K562 (cell line): ENCODE data around the gene TBC1D20. TPM values are rescaled to one million over a fixed set of nuclear protein-coding genes. Genes with fewer than 3 reads are reported as not detected.

ENCODE experiments used
- EGR1 ChIP-seq: fragments of 450-650 bp; conservative IDR thresholded peaks from 2 replicates; pipeline ENCODE4 v1.6.1; 2017; ENCODE audit warnings: mild to moderate bottlenecking
- KDM5B ChIP-seq: fragments of 200-600 bp; sonication (generic); IDR thresholded peaks from 2 replicates; pipeline ENCODE4 v1.6.1; 2012; ENCODE audit warnings: low read depth, mild to moderate bottlenecking, moderate library complexity, low read length, control low read depth, inconsistent platforms; ENCODE audit not compliant: insufficient replicate concordance
- LARP7 ChIP-seq: fragments of 450-650 bp; IDR thresholded peaks from 2 replicates; pipeline ENCODE4 v1.6.1; 2016
- MAFG ChIP-seq: fragments of 450-650 bp; conservative IDR thresholded peaks from 2 replicates; pipeline ENCODE4 v1.6.1; 2016; ENCODE audit warnings: missing genetic modification characterization, missing compliant biosample characterization
- MCM5 ChIP-seq: fragments of 450-650 bp; IDR thresholded peaks from 2 replicates; pipeline ENCODE4 v1.6.1; 2016; ENCODE audit warnings: low read depth
- MTA3 ChIP-seq: fragments of 450-650 bp; formaldehyde crosslinking; IDR thresholded peaks from 2 replicates; pipeline ENCODE4 v1.6.1; 2017; ENCODE audit warnings: mild to moderate bottlenecking, borderline replicate concordance
- PCBP1 ChIP-seq: fragments of 200-400 bp; formaldehyde crosslinking; IDR thresholded peaks from 2 replicates; pipeline ENCODE4 v1.6.1; 2018; ENCODE audit warnings: mild to moderate bottlenecking, low read depth, low read length; ENCODE audit not compliant: poor library complexity, severe bottlenecking
- POLR2G ChIP-seq: fragments of 200-400 bp; formaldehyde crosslinking; IDR thresholded peaks from 2 replicates; pipeline ENCODE4 v1.6.1; 2017; ENCODE audit warnings: low read depth, mild to moderate bottlenecking, antibody characterized with exemption, low read length, moderate library complexity
- RAD21 ChIP-seq, 2 experiments: fragments of 250-450 bp in 1 of 2; fragments of 450-650 bp in 1 of 2; sonication (Bioruptor Pico) in 1 of 2; formaldehyde crosslinking in 1 of 2; IDR thresholded peaks in 1 of 2; conservative IDR thresholded peaks in 1 of 2; 2 replicates each; pipeline versions ENCODE4 v1.4.0 to v1.8.0; 2020 to 2022; ENCODE audit warnings: mild to moderate bottlenecking in 2 of 2, moderate library complexity in 1 of 2
- RBBP5 ChIP-seq: fragments of 200-600 bp; sonication (generic); IDR thresholded peaks from 2 replicates; pipeline ENCODE4 v1.6.1; 2012; ENCODE audit warnings: borderline replicate concordance, mild to moderate bottlenecking, low read length, control low read depth, inconsistent platforms; ENCODE audit not compliant: insufficient read depth, poor library complexity, severe bottlenecking
- SETDB1 ChIP-seq: IDR thresholded peaks from one replicate; pipeline ENCODE4 v1.6.1; 2012; ENCODE audit warnings: low read length, control low read depth, inconsistent platforms
- SIN3A ChIP-seq, 2 experiments: fragments of 150-350 bp in 1 of 2; IDR thresholded peaks; 2 replicates each; pipeline ENCODE4 v1.6.1; 2011 to 2016; ENCODE audit warnings: borderline replicate concordance in 2 of 2, low read depth in 2 of 2, low read length in 2 of 2, mild to moderate bottlenecking in 2 of 2, moderate library complexity in 2 of 2; ENCODE audit not compliant: control insufficient read depth in 1 of 2
- SIX5 ChIP-seq, 2 experiments: IDR thresholded peaks; 2 replicates each; pipeline ENCODE4 v1.6.1; 2011; ENCODE audit warnings: low read length in 2 of 2, borderline replicate concordance in 1 of 2, low read depth in 1 of 2, mild to moderate bottlenecking in 1 of 2, moderate library complexity in 1 of 2; ENCODE audit not compliant: insufficient read depth in 1 of 2
- ZBED1 ChIP-seq: IDR thresholded peaks from 2 replicates; pipeline ENCODE4 v1.6.1; 2014
- polyA plus RNA-seq, 8 experiments: library from polyadenylated mRNA; depleted of rRNA in 4 of 8; stranded (reverse) in 5 of 8; unstranded in 3 of 8; fragments of >200 nt; fragmentation: Nextera tagmentation in 2 of 8; fragmentation: Illumina TruSeq in 1 of 8; extraction: Ambion mirVana in 2 of 8; extraction: Trizol in 1 of 8; gene quantifications; 2 replicates each; pipeline versions ENCODE4 v1.2.1 to v1.2.3, GENCODE V29; 2011 to 2014; ENCODE audit warnings: inconsistent platforms in 1 of 8, missing spikeins in 1 of 8
- total RNA-seq, 7 experiments: library from RNA; depleted of rRNA in 6 of 7; stranded (reverse); fragments of >200 nt in 6 of 7; fragmentation: Illumina TruSeq in 2 of 7; extraction: Trizol in 2 of 7; gene quantifications; 2 replicates each; pipeline versions ENCODE4 v1.2.1 to v1.2.3, GENCODE V29; 2011 to 2021; ENCODE audit warnings: low replicate concordance in 1 of 7
- TF ChIP-seq, protein P1 (sequence below): conservative IDR thresholded peaks from 2 replicates; pipeline ENCODE4 v1.6.1; 2011; ENCODE audit warnings: low read depth, mild to moderate bottlenecking, low read length; ENCODE audit not compliant: control insufficient read depth
- TF ChIP-seq, protein P2 (sequence below): fragments of 200-800 bp; sonication (Bioruptor generic); IDR thresholded peaks from 2 replicates; pipeline ENCODE4 v1.6.1; 2016; ENCODE audit warnings: missing genetic modification characterization, missing compliant biosample characterization
- TF ChIP-seq, protein P3 (sequence below): sonication (generic); formaldehyde crosslinking; IDR thresholded peaks from 2 replicates; pipeline ENCODE4 v1.8.0; 2022; ENCODE audit warnings: missing genetic modification reagents, mild to moderate bottlenecking, moderate library complexity, borderline replicate concordance
- TF ChIP-seq, protein P4 (sequence below): sonication (generic); formaldehyde crosslinking; IDR thresholded peaks from 2 replicates; pipeline ENCODE4 v1.9.0; 2022; ENCODE audit warnings: mild to moderate bottlenecking, missing genetic modification reagents

TBC1D20 gene
- total and polyA plus RNA-seq, 9 of the 15 experiments (the other 6 are each of a cell fraction or from before 2014, with no cell fraction given), result 7.0 to 25.3 (median 15.1) TPM

DNA sequence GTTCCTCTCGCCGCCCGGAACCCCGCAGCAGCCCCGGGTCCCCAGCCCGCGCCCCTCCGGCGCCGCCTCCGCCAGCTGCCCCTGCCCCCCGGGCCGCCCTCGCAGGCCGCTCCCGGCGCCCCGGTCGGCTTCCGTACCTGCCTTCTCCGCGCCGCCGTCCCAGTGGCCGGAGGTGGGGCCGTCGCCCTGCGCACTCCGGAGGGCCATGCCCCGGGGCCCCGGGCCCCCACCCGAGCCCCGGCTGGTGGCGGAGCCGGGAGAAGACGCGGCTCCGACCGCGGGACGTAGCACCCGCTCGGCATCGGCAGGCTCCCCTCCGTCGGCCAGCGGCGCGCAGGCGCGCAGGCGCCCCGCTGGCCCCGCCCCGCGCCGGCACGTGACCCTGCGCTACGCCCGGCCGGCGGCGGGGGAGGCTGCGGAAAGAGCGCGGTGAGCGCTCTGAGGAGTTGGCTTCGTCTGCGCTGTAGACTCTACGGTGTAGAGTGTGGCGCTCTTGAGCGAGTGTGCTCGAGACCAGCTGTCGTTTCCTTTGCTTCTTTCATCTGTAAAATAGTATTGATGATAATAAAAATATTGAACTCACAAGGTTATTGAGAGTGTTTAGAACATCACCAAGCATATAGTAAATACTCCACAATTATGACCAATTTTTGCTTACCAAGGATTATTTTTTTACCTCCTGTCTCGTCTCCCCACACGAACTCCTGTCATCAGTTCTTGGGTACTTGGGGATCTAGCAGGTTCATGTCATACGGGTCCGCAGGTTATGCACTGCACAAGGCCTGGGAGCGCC, at the start of gene TBC1D20 (continued):
- no peak for TF ChIP-seq MTA3
- peak; percentile 82 for TF ChIP-seq POLR2G
- peak in 1 of 2 experiments; percentile 49; a peak in 1 of 4 replicates for TF ChIP-seq SIN3A (IDR thresholded peaks at IDR 0.05; ENCODE audit: borderline replicate concordance in 2 of 2, control insufficient read depth in 1 of 2, low read depth in 2 of 2, low read length in 2 of 2)
- peak; percentile 54 for TF ChIP-seq MAFG (tag)
- TF ChIP-seq, protein P1, sequence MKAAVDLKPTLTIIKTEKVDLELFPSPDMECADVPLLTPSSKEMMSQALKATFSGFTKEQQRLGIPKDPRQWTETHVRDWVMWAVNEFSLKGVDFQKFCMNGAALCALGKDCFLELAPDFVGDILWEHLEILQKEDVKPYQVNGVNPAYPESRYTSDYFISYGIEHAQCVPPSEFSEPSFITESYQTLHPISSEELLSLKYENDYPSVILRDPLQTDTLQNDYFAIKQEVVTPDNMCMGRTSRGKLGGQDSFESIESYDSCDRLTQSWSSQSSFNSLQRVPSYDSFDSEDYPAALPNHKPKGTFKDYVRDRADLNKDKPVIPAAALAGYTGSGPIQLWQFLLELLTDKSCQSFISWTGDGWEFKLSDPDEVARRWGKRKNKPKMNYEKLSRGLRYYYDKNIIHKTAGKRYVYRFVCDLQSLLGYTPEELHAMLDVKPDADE, result peak; percentile 40; the same call in 1 of the 2 replicates
- no peak for TF ChIP-seq ZBED1
- TF ChIP-seq RBBP5, result peak; percentile 51
- TF ChIP-seq KDM5B, result peak; percentile 55
- no peak for TF ChIP-seq LARP7
- TF ChIP-seq, protein P2, sequence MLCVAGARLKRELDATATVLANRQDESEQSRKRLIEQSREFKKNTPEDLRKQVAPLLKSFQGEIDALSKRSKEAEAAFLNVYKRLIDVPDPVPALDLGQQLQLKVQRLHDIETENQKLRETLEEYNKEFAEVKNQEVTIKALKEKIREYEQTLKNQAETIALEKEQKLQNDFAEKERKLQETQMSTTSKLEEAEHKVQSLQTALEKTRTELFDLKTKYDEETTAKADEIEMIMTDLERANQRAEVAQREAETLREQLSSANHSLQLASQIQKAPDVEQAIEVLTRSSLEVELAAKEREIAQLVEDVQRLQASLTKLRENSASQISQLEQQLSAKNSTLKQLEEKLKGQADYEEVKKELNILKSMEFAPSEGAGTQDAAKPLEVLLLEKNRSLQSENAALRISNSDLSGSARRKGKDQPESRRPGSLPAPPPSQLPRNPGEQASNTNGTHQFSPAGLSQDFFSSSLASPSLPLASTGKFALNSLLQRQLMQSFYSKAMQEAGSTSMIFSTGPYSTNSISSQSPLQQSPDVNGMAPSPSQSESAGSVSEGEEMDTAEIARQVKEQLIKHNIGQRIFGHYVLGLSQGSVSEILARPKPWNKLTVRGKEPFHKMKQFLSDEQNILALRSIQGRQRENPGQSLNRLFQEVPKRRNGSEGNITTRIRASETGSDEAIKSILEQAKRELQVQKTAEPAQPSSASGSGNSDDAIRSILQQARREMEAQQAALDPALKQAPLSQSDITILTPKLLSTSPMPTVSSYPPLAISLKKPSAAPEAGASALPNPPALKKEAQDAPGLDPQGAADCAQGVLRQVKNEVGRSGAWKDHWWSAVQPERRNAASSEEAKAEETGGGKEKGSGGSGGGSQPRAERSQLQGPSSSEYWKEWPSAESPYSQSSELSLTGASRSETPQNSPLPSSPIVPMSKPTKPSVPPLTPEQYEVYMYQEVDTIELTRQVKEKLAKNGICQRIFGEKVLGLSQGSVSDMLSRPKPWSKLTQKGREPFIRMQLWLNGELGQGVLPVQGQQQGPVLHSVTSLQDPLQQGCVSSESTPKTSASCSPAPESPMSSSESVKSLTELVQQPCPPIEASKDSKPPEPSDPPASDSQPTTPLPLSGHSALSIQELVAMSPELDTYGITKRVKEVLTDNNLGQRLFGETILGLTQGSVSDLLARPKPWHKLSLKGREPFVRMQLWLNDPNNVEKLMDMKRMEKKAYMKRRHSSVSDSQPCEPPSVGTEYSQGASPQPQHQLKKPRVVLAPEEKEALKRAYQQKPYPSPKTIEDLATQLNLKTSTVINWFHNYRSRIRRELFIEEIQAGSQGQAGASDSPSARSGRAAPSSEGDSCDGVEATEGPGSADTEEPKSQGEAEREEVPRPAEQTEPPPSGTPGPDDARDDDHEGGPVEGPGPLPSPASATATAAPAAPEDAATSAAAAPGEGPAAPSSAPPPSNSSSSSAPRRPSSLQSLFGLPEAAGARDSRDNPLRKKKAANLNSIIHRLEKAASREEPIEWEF, result peak; percentile 52; the same call in 1 of the 2 replicates
- TF ChIP-seq PCBP1, result no peak
- TF ChIP-seq, protein P3, sequence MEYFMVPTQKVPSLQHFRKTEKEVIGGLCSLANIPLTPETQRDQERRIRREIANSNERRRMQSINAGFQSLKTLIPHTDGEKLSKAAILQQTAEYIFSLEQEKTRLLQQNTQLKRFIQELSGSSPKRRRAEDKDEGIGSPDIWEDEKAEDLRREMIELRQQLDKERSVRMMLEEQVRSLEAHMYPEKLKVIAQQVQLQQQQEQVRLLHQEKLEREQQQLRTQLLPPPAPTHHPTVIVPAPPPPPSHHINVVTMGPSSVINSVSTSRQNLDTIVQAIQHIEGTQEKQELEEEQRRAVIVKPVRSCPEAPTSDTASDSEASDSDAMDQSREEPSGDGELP, result peak; percentile 70; the same call in 1 of the 2 replicates
- TF ChIP-seq RAD21 (CRISPR knock-in tag; conservative IDR thresholded peaks at IDR 0.05 in 1 of 2, IDR thresholded peaks at IDR 0.05 in 1 of 2), result peak in 1 of 2 experiments; percentile 7; a peak in 1 of 4 replicates
- TF ChIP-seq SIX5 (IDR thresholded peaks at IDR 0.05; ENCODE audit: borderline replicate concordance in 1 of 2, insufficient read depth in 1 of 2, low read depth in 1 of 2, low read length in 2 of 2), result 0 out of 4 replicates have a peak, but pooled peaks of 1 of the 2 experiments have one; percentile 13
- TF ChIP-seq, protein P4, sequence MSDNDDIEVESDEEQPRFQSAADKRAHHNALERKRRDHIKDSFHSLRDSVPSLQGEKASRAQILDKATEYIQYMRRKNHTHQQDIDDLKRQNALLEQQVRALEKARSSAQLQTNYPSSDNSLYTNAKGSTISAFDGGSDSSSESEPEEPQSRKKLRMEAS (CRISPR knock-in tag), result peak; percentile 26; the same call in 1 of the 2 replicates
- no peak for TF ChIP-seq MCM5
- no peak for TF ChIP-seq SETDB1
- TF ChIP-seq EGR1, result peak; percentile 21; the same call in 1 of the 2 replicates
